Suprapubic skin (tissue), 4 donors: Measurements from ENCODE around the gene TMX2. TPM values are rescaled to one million over a fixed set of nuclear protein-coding genes. Genes with fewer than 3 reads are reported as not detected.

Experiments
- DNase-seq, 2 donors: peaks; one replicate each; pipeline ENCODE4 v3.0.0-alpha.2; 2019; ENCODE audit warnings: low spot score in 2 of 2
- H3K27ac ChIP-seq: fragments of 200-600 bp; sonication (generic); one replicate; pipeline ENCODE4 v1.5.1; 2019
- H3K27me3 ChIP-seq: fragments of 200-600 bp; sonication (generic); one replicate; pipeline ENCODE4 v1.5.1; 2019
- H3K36me3 ChIP-seq: fragments of 200-600 bp; sonication (generic); one replicate; pipeline ENCODE4 v1.5.1; 2019
- H3K4me1 ChIP-seq: fragments of 200-600 bp; sonication (generic); one replicate; pipeline ENCODE4 v1.5.1; 2019
- H3K4me3 ChIP-seq: fragments of 200-600 bp; sonication (generic); one replicate; pipeline ENCODE4 v1.5.1; 2019; ENCODE audit warnings: mild to moderate bottlenecking
- H3K9me3 ChIP-seq: fragments of 200-600 bp; sonication (generic); one replicate; pipeline ENCODE4 v1.5.1; 2019
- CTCF ChIP-seq, 2 donors: fragments of 200-600 bp in 1 of 2; fragments of 450-650 bp in 1 of 2; sonication (generic) in 1 of 2; IDR thresholded peaks; one replicate each; pipeline ENCODE4 v1.5.1; 2016 to 2019; ENCODE audit warnings: antibody characterized with exemption in 2 of 2, mild to moderate bottlenecking in 1 of 2, moderate library complexity in 1 of 2
- EP300 ChIP-seq: sonication (generic); formaldehyde crosslinking; IDR thresholded peaks from one replicate; pipeline ENCODE4 v1.6.1; 2017; ENCODE audit warnings: antibody characterized with exemption
- POLR2A ChIP-seq, 2 donors: fragments of 450-650 bp; IDR thresholded peaks; one replicate each; pipeline ENCODE4 v1.6.1; 2017; ENCODE audit warnings: antibody characterized with exemption in 2 of 2, mild to moderate bottlenecking in 2 of 2, moderate library complexity in 2 of 2
- POLR2AphosphoS5 ChIP-seq, 3 donors: sonication (generic); formaldehyde crosslinking; IDR thresholded peaks; one replicate each; pipeline ENCODE4 v1.6.1; 2017; ENCODE audit warnings: antibody characterized with exemption in 3 of 3
- WGBS: methylation state at CpG from one replicate; pipeline ENCODE4 v1.1.5; 2018; 5-methylcytosine and 5-hydroxymethylcytosine counted together
- total RNA-seq, 4 donors: library from RNA; depleted of rRNA; stranded (reverse); fragments of >200 nt; gene quantifications; one replicate each; pipeline ENCODE4 v1.1.0, GENCODE V29; 2016

TMX2 gene
- total RNA-seq, 4 donors from 2014 or later, result 36.9 to 67.7 (median 55.0) TPM

- Histone ChIP-seq H3K36me3 (no peaks in the 10 kb centered on the region), H3K9me3 (no peaks in the 10 kb centered on the region), H3K27me3 (no peaks in the 10 kb centered on the region), H3K4me1 (peaks cover 95% of the 10 kb centered on the region), H3K4me3 (no peak overlapping the region), H3K27ac (no peak overlapping the region)
- DNase-seq, result no peak
- TF ChIP-seq POLR2AphosphoS5 (IDR thresholded peaks at IDR 0.05) (no peak), CTCF (IDR thresholded peaks at IDR 0.05) (no peak), EP300 (no peak), POLR2A (IDR thresholded peaks at IDR 0.05) (no peak)
- WGBS, result 67% methylated on average over 2 of the region's 2 CpGs
Measured at GRCh38 chr11:57785072-57785471, 72.7 kb downstream of the TMX2 start.

- Histone ChIP-seq H3K4me3 (no peak overlapping the region), H3K9me3 (no peaks in the 10 kb centered on the region), H3K27ac (peak overlapping the region; percentile 80), H3K27me3 (no peaks in the 10 kb centered on the region), H3K4me1 (peaks cover 92% of the 10 kb centered on the region), H3K36me3 (peaks cover under 1% of the 10 kb centered on the region)
- DNase-seq, result no peak
- TF ChIP-seq POLR2AphosphoS5 (IDR thresholded peaks at IDR 0.05), result no peak
- no peak for TF ChIP-seq CTCF (IDR thresholded peaks at IDR 0.05)
- TF ChIP-seq EP300, result no peak
- no peak for TF ChIP-seq POLR2A (IDR thresholded peaks at IDR 0.05)
- 49% methylated on average over 4 of the region's 4 CpGs for WGBS
Measured at GRCh38 chr11:57786436-57786835, 74.0 kb downstream of the TMX2 start.

- H3K27me3 ChIP-seq, result no peaks in the 10 kb centered on the region
- no peaks in the 10 kb centered on the region for H3K9me3 ChIP-seq
- DNase-seq, result no peak
- WGBS, result 49% methylated on average over 4 of the region's 4 CpGs
- H3K27ac ChIP-seq, result peak overlapping the region; percentile 80
- H3K4me3 ChIP-seq, result no peak overlapping the region
- H3K4me1 ChIP-seq, result peaks cover 92% of the 10 kb centered on the region
- TF ChIP-seq CTCF (IDR thresholded peaks at IDR 0.05), result no peak
- no peak for TF ChIP-seq POLR2A (IDR thresholded peaks at IDR 0.05)
- no peak for TF ChIP-seq EP300
- TF ChIP-seq POLR2AphosphoS5 (IDR thresholded peaks at IDR 0.05), result no peak
- peaks cover 7% of the 10 kb centered on the region for H3K36me3 ChIP-seq
Measured at GRCh38 chr11:57787006-57787604, 74.7 kb downstream of the TMX2 start.

GRCh38 chr11:57787920-57788702, 75.7 kb downstream of the TMX2 start:
- Histone ChIP-seq H3K36me3 (peaks cover 8% of the 10 kb centered on the region), H3K9me3 (no peaks in the 10 kb centered on the region), H3K27ac (peak overlapping the region; percentile 80), H3K4me1 (peaks cover 93% of the 10 kb centered on the region), H3K27me3 (no peaks in the 10 kb centered on the region), H3K4me3 (no peak overlapping the region)
- TF ChIP-seq POLR2AphosphoS5 (IDR thresholded peaks at IDR 0.05) (peak in 2 of 3 donors; percentile 42 to 45), POLR2A (IDR thresholded peaks at IDR 0.05) (no peak)
- 38% methylated on average over 6 of the region's 6 CpGs for WGBS
- DNase-seq, result no peak

- Histone ChIP-seq H3K27ac (peak overlapping the region; percentile 80), H3K27me3 (no peaks in the 10 kb centered on the region), H3K4me1 (peaks cover 96% of the 10 kb centered on the region), H3K4me3 (no peak overlapping the region), H3K9me3 (no peaks in the 10 kb centered on the region), H3K36me3 (peaks cover 8% of the 10 kb centered on the region)
- no peak for DNase-seq
- TF ChIP-seq CTCF (IDR thresholded peaks at IDR 0.05) (no peak), POLR2A (IDR thresholded peaks at IDR 0.05) (no peak), EP300 (no peak), POLR2AphosphoS5 (IDR thresholded peaks at IDR 0.05) (no peak)
Measured at GRCh38 chr11:57788703-57789088, 76.3 kb downstream of the TMX2 start.

Other genes with a start within 250 kb of the TMX2 start
- 10 to 100 TPM; 13.8 to 48.8 (median 22.3) TPM for gene SLC43A1, start 196.9 kb upstream of the TMX2 start, total RNA-seq
- 10 to 100 TPM; 26.2 to 43.0 (median 40.1) TPM for gene TIMM10, start 181.8 kb upstream of the TMX2 start, total RNA-seq
- not detected for gene SMTNL1, start 175.0 kb upstream of the TMX2 start, total RNA-seq
- 10 to 100 TPM; 14.2 to 32.4 (median 25.5) TPM for gene UBE2L6, start 144.9 kb upstream of the TMX2 start, total RNA-seq
- 100 to 1,000 TPM in 2 of 4 donors, 10 to 100 TPM in 2; 93.3 to 173 (median 119) TPM for gene SERPING1, start 114.9 kb upstream of the TMX2 start, total RNA-seq
- 1 to 10 TPM; 1.2 to 3.6 (median 1.5) TPM for gene YPEL4, start 62.7 kb upstream of the TMX2 start, total RNA-seq
- gene CLP1, start 54.8 kb upstream of the TMX2 start, total RNA-seq, result 10 to 100 TPM in 3 of 4 donors, 1 to 10 TPM in 1; 8.5 to 24.4 (median 20.9) TPM
- gene ZDHHC5, start 44.5 kb upstream of the TMX2 start, total RNA-seq, result 10 to 100 TPM; 61.7 to 93.9 (median 87.6) TPM
- gene MED19, start 378 bp upstream of the TMX2 start, total RNA-seq, result 10 to 100 TPM; 29.2 to 43.5 (median 32.7) TPM
- gene SELENOH, start 28.9 kb downstream of the TMX2 start, total RNA-seq, result 10 to 100 TPM; 62.0 to 74.6 (median 67.5) TPM
- gene BTBD18, start 39.2 kb downstream of the TMX2 start, total RNA-seq, result not detected
- 100 to 1,000 TPM; 216 to 336 (median 223) TPM for gene CTNND1, start 49.2 kb downstream of the TMX2 start, total RNA-seq